ENCODE results near the gene PDIA6.
"Not testable (repeated sequence)": the region's sequence is repeated elsewhere in the genome, so short reads cannot be mapped to it uniquely, and the experiment has no call there.

Gene PDIA6

GRCh38 chr2:10783421-10783820, 29.2 kb downstream of the PDIA6 start:
- DNase-seq (ENCODE audit: low read depth in 3 of 3, low spot score in 1 of 3) = no peak

GRCh38 chr2:10781746-10782145, 30.8 kb downstream of the PDIA6 start:
- DNase-seq (ENCODE audit: low read depth in 3 of 3, low spot score in 1 of 3) = no peak

- not testable (repeated sequence) for DNase-seq (ENCODE audit: low read depth in 3 of 3, low spot score in 1 of 3)
These were observed 31.8 kb downstream of the PDIA6 start for GRCh38 chr2:10780821-10781220.

- DNase-seq (ENCODE audit: low read depth in 3 of 3, low spot score in 1 of 3) = no peak
These were observed 32.1 kb downstream of the PDIA6 start for GRCh38 chr2:10780491-10780820.

- DNase-seq (ENCODE audit: low read depth in 3 of 3, low spot score in 1 of 3) = no peak
These were observed 32.7 kb downstream of the PDIA6 start for GRCh38 chr2:10779776-10780490.

- DNase-seq (ENCODE audit: low read depth in 3 of 3, low spot score in 1 of 3) = no peak
These were observed 33.9 kb downstream of the PDIA6 start for GRCh38 chr2:10778724-10779115.

GRCh38 chr2:10777842-10778723, 34.5 kb downstream of the PDIA6 start:
- no peak for DNase-seq (ENCODE audit: low read depth in 3 of 3, low spot score in 1 of 3)

GRCh38 chr2:10777111-10777841, 35.3 kb downstream of the PDIA6 start:
- DNase-seq (ENCODE audit: low read depth in 3 of 3, low spot score in 1 of 3) = no peak

- DNase-seq (ENCODE audit: low read depth in 3 of 3, low spot score in 1 of 3) = no peak
These were observed 36.2 kb downstream of the PDIA6 start for GRCh38 chr2:10776231-10776977.

GRCh38 chr2:10775831-10776230, 36.8 kb downstream of the PDIA6 start:
- DNase-seq (ENCODE audit: low read depth in 3 of 3, low spot score in 1 of 3) = no peak

GRCh38 chr2:10775021-10775780, 37.4 kb downstream of the PDIA6 start:
- no peak for DNase-seq (ENCODE audit: low read depth in 3 of 3, low spot score in 1 of 3)

- no peak for DNase-seq (ENCODE audit: low read depth in 3 of 3, low spot score in 1 of 3)
These were observed 38.2 kb downstream of the PDIA6 start for GRCh38 chr2:10774394-10774793.

GRCh38 chr2:10773821-10774341, 38.7 kb downstream of the PDIA6 start:
- DNase-seq (ENCODE audit: low read depth in 3 of 3, low spot score in 1 of 3) = no peak

- DNase-seq (ENCODE audit: low read depth in 3 of 3, low spot score in 1 of 3) = no peak
These were observed 39.7 kb downstream of the PDIA6 start for GRCh38 chr2:10772868-10773215.

- no peak for DNase-seq (ENCODE audit: low read depth in 3 of 3, low spot score in 1 of 3)
These were observed 40.3 kb downstream of the PDIA6 start for GRCh38 chr2:10772201-10772867.

- DNase-seq (ENCODE audit: low read depth in 3 of 3, low spot score in 1 of 3) = no peak
These were observed 40.8 kb downstream of the PDIA6 start for GRCh38 chr2:10771786-10772185.

GRCh38 chr2:10770956-10771750, 41.4 kb downstream of the PDIA6 start:
- no peak for DNase-seq (ENCODE audit: low read depth in 3 of 3, low spot score in 1 of 3)

GRCh38 chr2:10768063-10768507, 44.5 kb downstream of the PDIA6 start:
- DNase-seq (ENCODE audit: low read depth in 3 of 3, low spot score in 1 of 3) = no peak

GRCh38 chr2:10765914-10766313, 46.7 kb downstream of the PDIA6 start:
- DNase-seq (ENCODE audit: low read depth in 3 of 3, low spot score in 1 of 3) = no peak
